K562 (cell line): ENCODE measurements around the gene DPCD. TPM values are rescaled to one million over a fixed set of nuclear protein-coding genes. Genes with fewer than 3 reads are reported as not detected.
A peak's percentile ranks its signal among the peaks of the same experiment; 100 is the strongest.

Source experiments
- ATAC-seq: fragments of 200-7000 bp; cut with Tn5 transposase; 3 replicates; pipeline ENCODE4 v1.9.1; 2020; ENCODE audit warnings: moderate library complexity
- BruUV-seq: library from RNA; stranded (reverse); fragments of 400-500 nt; replicated peaks from 2 replicates; lab custom pipeline; 2021; lab: Mats Ljungman, UMichigan
- CTCF ChIA-PET: fragments of 300-600 bp; formaldehyde crosslinking; extraction: SDS; loops from one replicate; lab custom pipeline; 2021; ENCODE audit warnings: low intra/inter-chr PET ratio; lab: Yijun Ruan, JAX
- POLR2A ChIA-PET: fragments of 300-600, 350-650 bp; sonication (Branson Sonifier 250); formaldehyde crosslinking; extraction: SDS; loops from one replicate; lab custom pipeline; 2021; ENCODE audit warnings: antibody characterized with exemption, inconsistent platforms; lab: Yijun Ruan, JAX
- DNase-seq, 4 experiments: peaks; one replicate each; pipeline versions ENCODE4 v3.0.0 to v3.0.0-alpha.2; 2011 to 2018; ENCODE audit warnings: low spot score in 3 of 4, mixed read lengths in 3 of 4; ENCODE audit errors: extremely low read depth in 1 of 4
- FAIRE-seq: peaks from 2 replicates; lab custom pipeline; 2011; peaks lifted over from hg19 to GRCh38; lab: Jason Lieb, UNC
- H2AFZ ChIP-seq: 2 replicates; pipeline ENCODE4 v1.6.0; 2011; ENCODE audit warnings: low read depth, low read length, control low read depth, inconsistent platforms
- H3K27ac ChIP-seq: fragments of 200-600 bp; 3 replicates; pipeline ENCODE4 v1.8.0; 2011; ENCODE audit warnings: low read depth, mild to moderate bottlenecking, control low read depth, inconsistent platforms, low read length, moderate library complexity, mixed read lengths; ENCODE audit errors: extremely low read depth
- H3K27me3 ChIP-seq, 2 experiments: fragments of 300-600 bp in 1 of 2; 2 replicates in 1 of 2; 3 replicates in 1 of 2; pipeline versions ENCODE4 v1.6.0 to v1.8.0; 2011; ENCODE audit warnings: inconsistent platforms in 2 of 2, low read length in 2 of 2, mild to moderate bottlenecking in 1 of 2, mixed read lengths in 1 of 2, moderate library complexity in 1 of 2; ENCODE audit not compliant: control insufficient read depth in 2 of 2, insufficient read depth in 2 of 2
- H3K36me3 ChIP-seq: fragments of 300-600 bp; 3 replicates; pipeline ENCODE4 v1.8.0; 2011; ENCODE audit warnings: mild to moderate bottlenecking, low read length, inconsistent platforms; ENCODE audit not compliant: control insufficient read depth, insufficient read depth
- H3K4me1 ChIP-seq, 2 experiments: fragments of 200-600 bp in 1 of 2; replicated peaks in 1 of 2; 2 replicates in 1 of 2; 3 replicates in 1 of 2; pipeline versions ENCODE4 v1.5.1 to v1.8.0; 2011; ENCODE audit warnings: inconsistent platforms in 2 of 2, low read length in 2 of 2, mild to moderate bottlenecking in 1 of 2, mixed read lengths in 1 of 2, moderate library complexity in 1 of 2; ENCODE audit not compliant: control insufficient read depth in 2 of 2, insufficient read depth in 2 of 2
- H3K4me2 ChIP-seq: 2 replicates; pipeline ENCODE4 v1.6.1; 2011; ENCODE audit warnings: low read length, control low read depth, inconsistent platforms, mixed read lengths; ENCODE audit not compliant: insufficient read depth
- H3K4me3 ChIP-seq: fragments of 200-600 bp; sonication (generic), shearing (Covaris generic); 2 replicates; pipeline ENCODE4 v1.5.1; 2016; ENCODE audit warnings: control low read depth, inconsistent platforms
- H3K79me2 ChIP-seq: fragments of 200-600 bp; 3 replicates; pipeline ENCODE4 v1.8.0; 2011; ENCODE audit warnings: low read length, inconsistent platforms; ENCODE audit not compliant: control insufficient read depth, insufficient read depth
- H3K9ac ChIP-seq, 2 experiments: 2 replicates each; pipeline versions ENCODE4 v1.6.0 to v1.6.1; 2011; ENCODE audit warnings: low read depth in 2 of 2, low read length in 2 of 2, control low read depth in 1 of 2, inconsistent platforms in 1 of 2, mild to moderate bottlenecking in 1 of 2, mixed read lengths in 1 of 2; ENCODE audit not compliant: insufficient read depth in 1 of 2
- H3K9me1 ChIP-seq: one replicate; pipeline ENCODE4 v1.6.0; 2011; ENCODE audit warnings: inconsistent platforms, mild to moderate bottlenecking, low read length, moderate library complexity; ENCODE audit not compliant: control insufficient read depth, insufficient read depth
- H3K9me3 ChIP-seq: replicated peaks from 2 replicates; pipeline ENCODE4 v1.5.1; 2011; ENCODE audit warnings: low read depth, low read length, inconsistent platforms; ENCODE audit not compliant: control insufficient read depth, insufficient read depth
- H4K20me1 ChIP-seq: replicated peaks from 2 replicates; pipeline ENCODE4 v1.6.1; 2011; ENCODE audit warnings: low read length, inconsistent platforms, mixed read lengths; ENCODE audit not compliant: control insufficient read depth, insufficient read depth
- ARNT ChIP-seq, 2 experiments: fragments of 450-650 bp; IDR thresholded peaks; 2 replicates each; pipeline ENCODE4 v1.6.1; 2016; ENCODE audit warnings: mild to moderate bottlenecking in 1 of 2
- BRCA1 ChIP-seq, 2 experiments: fragments of 450-650 bp in 1 of 2; sonication (generic) in 1 of 2; formaldehyde crosslinking in 1 of 2; IDR thresholded peaks; 2 replicates each; pipeline versions ENCODE4 v1.5.0 to v1.6.1; 2017 to 2020; ENCODE audit warnings: mild to moderate bottlenecking in 1 of 2, missing genetic modification reagents in 1 of 2
- CREB1 ChIP-seq, 2 experiments: sonication (generic) in 1 of 2; formaldehyde crosslinking in 1 of 2; IDR thresholded peaks; 2 replicates each; pipeline versions ENCODE4 v1.6.1 to v1.8.0; 2012 to 2022; ENCODE audit warnings: inconsistent platforms in 1 of 2, mild to moderate bottlenecking in 1 of 2, missing genetic modification reagents in 1 of 2, moderate library complexity in 1 of 2
- CREM ChIP-seq: IDR thresholded peaks from 2 replicates; pipeline ENCODE4 v1.6.1; 2014; ENCODE audit warnings: antibody characterized with exemption, low read depth
- MXI1 ChIP-seq: IDR thresholded peaks from 2 replicates; pipeline ENCODE4 v1.6.1; 2011; ENCODE audit warnings: low read depth, mild to moderate bottlenecking, improper control_type of control experiment, low read length
- NCOA1 ChIP-seq: fragments of 450-650 bp; IDR thresholded peaks from 2 replicates; pipeline ENCODE4 v1.6.1; 2016; ENCODE audit warnings: low read depth
- NEUROD1 ChIP-seq: fragments of 150-350 bp; IDR thresholded peaks from 2 replicates; pipeline ENCODE4 v1.6.1; 2014; ENCODE audit warnings: borderline replicate concordance, low read length, low read depth; ENCODE audit not compliant: partially characterized antibody
- PHB2 ChIP-seq: fragments of 450-650 bp; IDR thresholded peaks from 2 replicates; pipeline ENCODE4 v1.6.1; 2017; ENCODE audit warnings: low read depth
- ZNF311 ChIP-seq: fragments of 250-450 bp; sonication (Bioruptor Pico); IDR thresholded peaks from 2 replicates; pipeline ENCODE4 v1.4.0; 2020; ENCODE audit warnings: mild to moderate bottlenecking, moderate library complexity
- WGBS: fragments of 100-300 bp; shearing (Covaris generic); methylation state at CpG from one replicate; pipeline ENCODE4 v1.1.6; 2016; ENCODE audit warnings: low coverage, mixed read lengths; ENCODE audit not compliant: insufficient coverage; ENCODE audit errors: missing lambda C conversion rate; 5-methylcytosine and 5-hydroxymethylcytosine counted together
- in situ Hi-C: fragments of 300-500 bp; cut with MboI; formaldehyde crosslinking; loops from 4 replicates; pipeline ENCODE4 v1.15.0; 2018; ENCODE audit warnings: inconsistent platforms, mixed read lengths
- intact Hi-C: fragments of 100-400 bp; cut with micrococcal nuclease; formaldehyde crosslinking; loops from 2 replicates; pipeline ENCODE4 v1.14.2; 2022
- polyA plus RNA-seq, 8 experiments: library from polyadenylated mRNA; depleted of rRNA in 4 of 8; stranded (reverse) in 5 of 8; unstranded in 3 of 8; fragments of >200 nt; fragmentation: Nextera tagmentation in 2 of 8; fragmentation: Illumina TruSeq in 1 of 8; extraction: Ambion mirVana in 2 of 8; extraction: Trizol in 1 of 8; gene quantifications; 2 replicates each; pipeline versions ENCODE4 v1.2.1 to v1.2.3, GENCODE V29; 2011 to 2014; ENCODE audit warnings: inconsistent platforms in 1 of 8, missing spikeins in 1 of 8
- total RNA-seq, 7 experiments: library from RNA; depleted of rRNA in 6 of 7; stranded (reverse); fragments of >200 nt in 6 of 7; fragmentation: Illumina TruSeq in 2 of 7; extraction: Trizol in 2 of 7; gene quantifications; 2 replicates each; pipeline versions ENCODE4 v1.2.1 to v1.2.3, GENCODE V29; 2011 to 2021; ENCODE audit warnings: low replicate concordance in 1 of 7
- TF ChIP-seq, protein P1 (sequence below): fragments of 200-800 bp; sonication (Bioruptor generic); IDR thresholded peaks from 2 replicates; pipeline ENCODE4 v1.6.1; 2017; ENCODE audit warnings: missing genetic modification characterization, missing compliant biosample characterization
- TF ChIP-seq, protein P2 (sequence below): fragments of 450-650 bp; IDR thresholded peaks from 2 replicates; pipeline ENCODE4 v1.6.1; 2016; ENCODE audit warnings: missing biosample characterization, missing genetic modification characterization
- TF ChIP-seq, protein P3 (sequence below), 2 experiments: fragments of 200-800 bp in 1 of 2; sonication (Bioruptor generic) in 1 of 2; sonication (generic) in 1 of 2; formaldehyde crosslinking in 1 of 2; IDR thresholded peaks in 1 of 2; conservative IDR thresholded peaks in 1 of 2; 2 replicates each; pipeline versions ENCODE4 v1.5.0 to v1.6.1; 2016 to 2020; ENCODE audit warnings: missing compliant biosample characterization in 1 of 2, missing genetic modification characterization in 1 of 2, missing genetic modification reagents in 1 of 2

DPCD gene
- total and polyA plus RNA-seq, 9 of the 15 experiments (the other 6 are each of a cell fraction or from before 2014, with no cell fraction given), result 12.1 to 45.2 (median 20.0) TPM

- TF ChIP-seq, protein P1, sequence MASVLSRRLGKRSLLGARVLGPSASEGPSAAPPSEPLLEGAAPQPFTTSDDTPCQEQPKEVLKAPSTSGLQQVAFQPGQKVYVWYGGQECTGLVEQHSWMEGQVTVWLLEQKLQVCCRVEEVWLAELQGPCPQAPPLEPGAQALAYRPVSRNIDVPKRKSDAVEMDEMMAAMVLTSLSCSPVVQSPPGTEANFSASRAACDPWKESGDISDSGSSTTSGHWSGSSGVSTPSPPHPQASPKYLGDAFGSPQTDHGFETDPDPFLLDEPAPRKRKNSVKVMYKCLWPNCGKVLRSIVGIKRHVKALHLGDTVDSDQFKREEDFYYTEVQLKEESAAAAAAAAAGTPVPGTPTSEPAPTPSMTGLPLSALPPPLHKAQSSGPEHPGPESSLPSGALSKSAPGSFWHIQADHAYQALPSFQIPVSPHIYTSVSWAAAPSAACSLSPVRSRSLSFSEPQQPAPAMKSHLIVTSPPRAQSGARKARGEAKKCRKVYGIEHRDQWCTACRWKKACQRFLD (CRISPR knock-in tag), result no peak
- TF ChIP-seq ZNF311 (CRISPR knock-in tag), result no peak
- no peak for TF ChIP-seq BRCA1 (IDR thresholded peaks at IDR 0.05)
- no peak for TF ChIP-seq BRCA1 (CRISPR knock-in tag; IDR thresholded peaks at IDR 0.05)
These were observed 13.0 kb upstream of the DPCD start (continued) for GRCh38 chr10:101575091-101575490.

DNA sequence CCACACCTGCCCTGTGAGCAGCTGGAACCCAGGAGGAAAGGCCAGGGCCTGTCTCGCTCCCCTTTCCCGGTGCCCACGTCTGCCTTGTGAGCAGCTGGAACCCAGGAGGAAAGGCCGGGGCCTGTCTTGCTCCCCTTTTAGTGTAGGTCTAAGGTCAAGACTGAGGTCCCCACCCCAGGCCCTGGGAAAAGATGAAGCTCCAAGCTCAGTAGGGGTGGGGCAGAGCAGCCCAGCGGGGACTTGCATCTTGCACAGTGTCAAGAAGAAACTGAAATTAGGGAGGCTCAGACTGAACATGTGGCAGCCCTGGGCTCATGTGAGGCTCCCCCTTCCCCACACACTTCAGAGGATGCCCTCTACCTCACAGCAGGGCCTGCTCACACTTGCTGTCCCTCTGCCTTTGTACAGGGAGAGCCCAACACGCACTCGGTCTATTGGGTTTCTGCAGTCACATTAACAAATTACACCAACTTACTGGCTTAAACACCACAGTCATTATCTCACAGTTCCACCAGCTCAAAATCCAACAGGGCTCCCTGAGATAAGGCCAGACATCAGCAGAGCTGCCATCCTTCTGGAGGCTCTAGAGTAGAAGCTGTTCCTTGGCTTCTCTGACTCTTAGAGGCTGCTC, 12.4 kb upstream of the DPCD start:
- ChIA-PET CTCF (interaction anchor here (1.1 kb wide), 1 partner anchor 362 kb away, joined by 3 read pairs; no protein-coding TSS in a partner anchor), POLR2A (interaction anchor here (1.0 to 1.2 kb wide), 4 partner anchors 19 to 362 kb away, joined by 3 to 6 read pairs (median 4); no protein-coding TSS in a partner anchor)
- H3K9me1 ChIP-seq, result peaks cover 9% of the 10 kb centered on the region
- no peaks in the 10 kb centered on the region; the same call in 1 of the 2 replicates for H4K20me1 ChIP-seq
- WGBS, result 0% methylated on average over 2 of the region's 7 CpGs
- H3K4me3 ChIP-seq, result no peak overlapping the region
- FAIRE-seq, result peak; percentile 99
- no TSS peak for BruUV-seq
- peak; percentile 60 to 88 (median 76) for DNase-seq
- ATAC-seq, result peak; percentile 85
- H2AFZ ChIP-seq, result no peak overlapping the region
- H3K9me3 ChIP-seq, result no peaks in the 10 kb centered on the region; the same call in 1 of the 2 replicates
- peak overlapping the region; percentile 64 for H3K4me2 ChIP-seq
- in situ Hi-C loops, result no loop called here
- H3K4me1 ChIP-seq, result peaks cover 28 to 54% of the 10 kb centered on the region in 2 experiments
- peak overlapping the region; percentile 71 for H3K27ac ChIP-seq
- no peaks in the 10 kb centered on the region for H3K79me2 ChIP-seq
- no peaks in the 10 kb centered on the region for H3K27me3 ChIP-seq
- intact Hi-C loops, result loop anchor here (10.0 kb wide), 1 partner anchor 131 kb away; no protein-coding TSS in a partner anchor
- H3K36me3 ChIP-seq, result peaks cover 19% of the 10 kb centered on the region; the same call in 1 of the 3 replicates
- H3K9ac ChIP-seq, result peak overlapping the region; percentile 15 to 30; a peak in 2 of 4 replicates
- TF ChIP-seq ARNT (IDR thresholded peaks at IDR 0.05), result peak in 1 of 2 experiments; percentile 84; a peak in 2 of 4 replicates
- peak; percentile 56 for TF ChIP-seq NEUROD1
- peak; percentile 23; the same call in 1 of the 2 replicates for TF ChIP-seq CREB1 (IDR thresholded peaks at IDR 0.05)
- no peak for TF ChIP-seq CREB1 (CRISPR knock-in tag; IDR thresholded peaks at IDR 0.05)
- TF ChIP-seq, protein P2, sequence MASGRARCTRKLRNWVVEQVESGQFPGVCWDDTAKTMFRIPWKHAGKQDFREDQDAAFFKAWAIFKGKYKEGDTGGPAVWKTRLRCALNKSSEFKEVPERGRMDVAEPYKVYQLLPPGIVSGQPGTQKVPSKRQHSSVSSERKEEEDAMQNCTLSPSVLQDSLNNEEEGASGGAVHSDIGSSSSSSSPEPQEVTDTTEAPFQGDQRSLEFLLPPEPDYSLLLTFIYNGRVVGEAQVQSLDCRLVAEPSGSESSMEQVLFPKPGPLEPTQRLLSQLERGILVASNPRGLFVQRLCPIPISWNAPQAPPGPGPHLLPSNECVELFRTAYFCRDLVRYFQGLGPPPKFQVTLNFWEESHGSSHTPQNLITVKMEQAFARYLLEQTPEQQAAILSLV, result no peak
- TF ChIP-seq NCOA1, result peak; percentile 55; the same call in 1 of the 2 replicates
- TF ChIP-seq CREM, result peak; percentile 44; the same call in 1 of the 2 replicates
- TF ChIP-seq PHB2, result peak; percentile 78
- TF ChIP-seq, protein P3, sequence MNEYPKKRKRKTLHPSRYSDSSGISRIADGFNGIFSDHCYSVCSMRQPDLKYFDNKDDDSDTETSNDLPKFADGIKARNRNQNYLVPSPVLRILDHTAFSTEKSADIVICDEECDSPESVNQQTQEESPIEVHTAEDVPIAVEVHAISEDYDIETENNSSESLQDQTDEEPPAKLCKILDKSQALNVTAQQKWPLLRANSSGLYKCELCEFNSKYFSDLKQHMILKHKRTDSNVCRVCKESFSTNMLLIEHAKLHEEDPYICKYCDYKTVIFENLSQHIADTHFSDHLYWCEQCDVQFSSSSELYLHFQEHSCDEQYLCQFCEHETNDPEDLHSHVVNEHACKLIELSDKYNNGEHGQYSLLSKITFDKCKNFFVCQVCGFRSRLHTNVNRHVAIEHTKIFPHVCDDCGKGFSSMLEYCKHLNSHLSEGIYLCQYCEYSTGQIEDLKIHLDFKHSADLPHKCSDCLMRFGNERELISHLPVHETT (CRISPR knock-in tag; conservative IDR thresholded peaks at IDR 0.05 in 1 of 2, IDR thresholded peaks at IDR 0.05 in 1 of 2), result 0 out of 4 replicates have a peak, but pooled peaks of 1 of the 2 experiments have one; percentile 39
- TF ChIP-seq MXI1, result peak; percentile 15; the same call in 1 of the 2 replicates
